Nephron (organoid): Measurements from ENCODE around the gene HTD2.

Experiments used
- H3K27ac Mint-ChIP-seq, 3 experiments: 2 replicates each; pipeline ENCODE4 v1.8.0; 2020; ENCODE audit warnings: mixed read lengths in 3 of 3, mild to moderate bottlenecking in 2 of 3, moderate library complexity in 1 of 3
- H3K27me3 Mint-ChIP-seq: 2 replicates; pipeline ENCODE4 v1.8.0; 2021; ENCODE audit warnings: low read depth, mild to moderate bottlenecking, moderate library complexity, mixed read lengths
- H3K36me3 Mint-ChIP-seq: 2 replicates; pipeline ENCODE4 v1.8.0; 2020; ENCODE audit warnings: low read depth, mixed read lengths
- H3K4me1 Mint-ChIP-seq: 2 replicates; pipeline ENCODE4 v1.8.0; 2020; ENCODE audit warnings: mixed read lengths
- H3K4me3 Mint-ChIP-seq, 3 experiments: 2 replicates each; pipeline ENCODE4 v1.8.0; 2020; ENCODE audit warnings: mild to moderate bottlenecking in 3 of 3, mixed read lengths in 3 of 3, moderate library complexity in 2 of 3
- H3K9me3 Mint-ChIP-seq: 2 replicates; pipeline ENCODE4 v1.8.0; 2020; ENCODE audit warnings: mixed read lengths
- CTCF ChIP-seq, 3 experiments: fragments of 200-600 bp; sonication (generic); IDR thresholded peaks; one replicate each; pipeline ENCODE4 v1.5.0; 2021; ENCODE audit warnings: antibody characterized with exemption in 3 of 3; ENCODE audit not compliant: unreplicated experiment in 3 of 3

HTD2 gene

DNA sequence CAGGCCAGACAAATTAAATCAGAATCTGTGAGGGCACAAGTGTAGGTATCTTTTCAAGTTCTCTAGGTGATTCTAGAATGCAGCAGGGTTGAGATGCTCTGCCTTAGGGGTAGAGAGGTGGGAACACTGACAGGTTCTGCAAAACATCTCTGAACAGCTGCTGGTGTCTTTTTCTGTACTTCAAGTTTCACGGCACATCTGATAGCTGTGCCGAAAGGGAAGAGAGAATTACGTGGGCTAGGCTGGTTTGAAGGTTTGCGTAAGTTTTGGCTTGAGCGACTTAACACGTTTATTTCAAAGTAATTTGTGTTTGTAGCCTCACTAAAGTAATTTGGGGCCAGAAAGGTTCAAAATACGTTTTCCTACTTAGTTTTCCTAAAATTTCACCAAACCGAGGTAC is 48.9 kb downstream of the HTD2 start:
- Mint-ChIP-seq H3K9me3 (no peaks in the 10 kb centered on the region), H3K4me1 (peaks cover 7% of the 10 kb centered on the region), H3K36me3 (peaks cover 3% of the 10 kb centered on the region), H3K4me3 (no peak overlapping the region), H3K27me3 (no peaks in the 10 kb centered on the region), H3K27ac (no peak overlapping the region)
- no peak for TF ChIP-seq CTCF (IDR thresholded peaks at IDR 0.05; ENCODE audit: unreplicated experiment in 3 of 3)

DNA sequence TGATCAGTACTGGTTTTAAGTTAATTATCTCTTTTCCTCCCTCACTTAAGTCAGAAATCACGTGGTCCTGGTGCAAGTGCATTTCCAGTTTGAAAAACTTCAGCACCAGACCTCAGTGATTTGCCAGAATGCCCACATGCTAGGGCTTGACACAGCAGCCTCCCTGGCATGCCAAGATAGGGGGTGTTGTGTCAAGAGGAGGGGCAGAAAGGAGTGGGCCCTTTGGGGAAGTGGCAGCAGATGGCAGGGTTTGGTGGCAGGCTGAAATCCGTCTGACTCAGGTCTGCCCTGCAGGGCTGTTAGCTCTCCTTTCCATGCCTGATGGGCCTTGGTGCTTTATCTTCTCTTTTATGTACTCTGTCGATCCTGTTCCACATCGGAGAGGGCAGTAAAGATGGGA is 49.7 kb downstream of the HTD2 start:
- peaks cover 3% of the 10 kb centered on the region for H3K36me3 Mint-ChIP-seq
- H3K9me3 Mint-ChIP-seq = no peaks in the 10 kb centered on the region
- peak overlapping the region in 1 of 3 experiments; percentile 42 for H3K27ac Mint-ChIP-seq
- no peaks in the 10 kb centered on the region for H3K27me3 Mint-ChIP-seq
- no peak for TF ChIP-seq CTCF (IDR thresholded peaks at IDR 0.05; ENCODE audit: unreplicated experiment in 3 of 3)
- H3K4me3 Mint-ChIP-seq = no peak overlapping the region
- peaks cover 7% of the 10 kb centered on the region for H3K4me1 Mint-ChIP-seq

DNA sequence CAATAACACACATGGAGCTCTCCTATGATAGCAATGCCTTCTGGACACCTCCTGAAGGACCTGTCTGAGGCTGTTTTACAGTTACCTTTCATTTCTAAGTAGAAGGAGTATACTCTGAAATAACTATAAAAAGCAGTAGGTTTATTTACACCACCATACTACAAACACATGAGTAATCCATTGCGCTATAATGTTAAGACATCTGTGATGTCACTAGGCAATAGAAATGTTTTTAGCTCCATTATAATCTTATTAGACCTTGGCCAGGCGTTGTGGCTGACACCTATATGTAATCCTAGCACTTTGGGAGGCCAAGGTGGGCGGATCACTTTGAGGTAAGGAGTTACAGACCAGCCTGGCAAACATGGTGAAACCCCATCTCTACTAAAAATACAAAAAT is 51.1 kb downstream of the HTD2 start:
- H3K27ac Mint-ChIP-seq = no peak overlapping the region
- H3K4me1 Mint-ChIP-seq = peaks cover 4% of the 10 kb centered on the region
- no peak for TF ChIP-seq CTCF (IDR thresholded peaks at IDR 0.05; ENCODE audit: unreplicated experiment in 3 of 3)
- H3K4me3 Mint-ChIP-seq = no peak overlapping the region
- no peaks in the 10 kb centered on the region for H3K9me3 Mint-ChIP-seq
- peaks cover 3% of the 10 kb centered on the region for H3K36me3 Mint-ChIP-seq
- H3K27me3 Mint-ChIP-seq = no peaks in the 10 kb centered on the region

GRCh38 chr3:58358092-58358491 is 51.8 kb downstream of the HTD2 start:
- Mint-ChIP-seq H3K4me1 (no peaks in the 10 kb centered on the region), H3K27ac (no peak overlapping the region), H3K27me3 (no peaks in the 10 kb centered on the region), H3K4me3 (no peak overlapping the region), H3K36me3 (no peaks in the 10 kb centered on the region), H3K9me3 (no peaks in the 10 kb centered on the region)
- TF ChIP-seq CTCF (IDR thresholded peaks at IDR 0.05; ENCODE audit: unreplicated experiment in 3 of 3) = no peak

DNA sequence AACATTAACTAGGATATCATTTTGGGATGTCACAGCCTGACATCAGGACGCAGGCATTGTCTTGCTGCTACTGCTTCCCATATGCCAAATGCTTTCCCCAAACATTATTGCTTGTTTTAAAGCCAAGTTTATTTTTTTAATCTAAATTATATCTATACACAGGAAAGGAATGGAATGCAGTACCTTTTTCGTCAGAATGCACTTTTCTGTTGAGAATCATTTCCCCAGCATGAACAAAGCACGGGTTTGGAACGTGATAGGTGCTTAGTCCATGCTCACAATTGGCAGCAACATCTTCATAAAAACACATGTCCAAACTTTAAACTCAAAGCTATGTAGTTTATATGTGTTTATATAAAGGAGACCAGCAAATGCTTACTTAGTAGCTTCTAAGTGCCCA is 52.5 kb downstream of the HTD2 start:
- H3K4me1 Mint-ChIP-seq = no peaks in the 10 kb centered on the region

More for the DNA sequence above, 52.5 kb downstream of the HTD2 start:
- H3K27me3 Mint-ChIP-seq = no peaks in the 10 kb centered on the region
- no peak overlapping the region for H3K27ac Mint-ChIP-seq
- H3K4me3 Mint-ChIP-seq = no peak overlapping the region
- H3K36me3 Mint-ChIP-seq = no peaks in the 10 kb centered on the region
- no peak for TF ChIP-seq CTCF (IDR thresholded peaks at IDR 0.05; ENCODE audit: unreplicated experiment in 3 of 3)
- H3K9me3 Mint-ChIP-seq = no peaks in the 10 kb centered on the region
